KOPT-K1 (cell line): ENCODE measurements around the gene TIMP2.

ENCODE experiments used
- H3K27ac ChIP-seq: fragments of 200-600 bp; sonication (generic); 2 replicates; pipeline ENCODE4 v1.5.1; 2016; ENCODE audit warnings: antibody characterized with exemption, mild to moderate bottlenecking, low read depth, low read length; ENCODE audit not compliant: poor library complexity, severe bottlenecking
- H3K36me3 ChIP-seq: fragments of 200-600 bp; sonication (generic); 2 replicates; pipeline ENCODE4 v1.5.1; 2017; ENCODE audit warnings: antibody characterized with exemption, mild to moderate bottlenecking, low read length, moderate library complexity; ENCODE audit not compliant: insufficient read depth
- H3K9me3 ChIP-seq: fragments of 200-600 bp; sonication (generic); 2 replicates; pipeline ENCODE4 v1.5.1; 2017; ENCODE audit warnings: antibody characterized with exemption, low read length, mild to moderate bottlenecking; ENCODE audit not compliant: insufficient read depth, poor library complexity, severe bottlenecking

Gene TIMP2

DNA sequence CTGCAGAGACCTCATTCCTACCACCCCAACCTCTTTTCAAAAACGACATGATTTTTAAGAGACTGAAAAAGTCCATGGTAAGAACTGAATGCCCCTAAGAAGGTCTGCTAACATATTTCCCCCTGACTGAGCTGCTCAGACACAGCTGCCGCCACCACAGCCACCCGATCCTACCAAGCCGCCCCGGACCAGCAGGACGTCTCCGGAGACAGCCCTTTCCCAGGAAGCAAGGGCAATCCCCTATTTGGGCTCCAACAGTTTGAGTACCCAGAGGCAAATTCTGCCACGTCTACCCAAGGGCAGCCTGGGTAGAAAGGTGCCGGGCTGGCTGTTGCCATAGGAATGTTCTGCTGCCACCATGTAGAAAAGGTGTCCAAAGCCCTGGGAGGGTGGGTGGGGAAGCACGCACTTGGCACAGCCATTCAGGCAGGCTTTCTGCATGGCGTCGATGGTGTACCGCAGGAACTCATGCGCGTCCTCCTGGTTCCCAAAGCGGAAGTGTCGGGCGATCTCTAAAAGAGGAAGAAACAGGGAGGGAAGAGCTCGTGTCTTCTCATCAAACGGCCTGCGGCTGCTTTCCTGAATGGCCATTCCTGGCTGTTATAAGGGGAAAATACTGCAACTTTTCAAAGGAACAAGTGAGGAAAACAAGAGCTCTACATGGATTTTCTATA is 98.2 kb downstream of the TIMP2 start:
- no peak overlapping the region for H3K27ac ChIP-seq
- H3K36me3 ChIP-seq: peaks cover 99% of the 10 kb centered on the region
- no peaks in the 10 kb centered on the region for H3K9me3 ChIP-seq

DNA sequence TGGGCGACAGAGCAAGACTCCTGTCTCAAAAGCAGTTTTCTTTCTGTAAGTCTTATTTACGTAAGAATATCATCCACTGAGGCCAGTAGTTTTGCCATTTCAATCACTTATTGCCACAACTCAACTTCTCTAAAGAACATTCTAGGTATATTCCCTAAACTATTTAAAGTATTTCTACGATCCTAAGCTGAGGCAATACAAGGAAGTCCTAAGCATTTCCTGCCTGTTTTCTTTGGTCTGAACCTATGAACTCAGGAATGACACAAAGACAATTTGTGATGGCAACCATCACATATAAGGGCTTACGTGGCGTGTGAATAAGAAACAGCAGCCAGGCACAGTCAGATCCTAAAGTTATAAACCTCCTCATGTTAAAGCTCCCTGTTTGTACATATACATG is 98.8 kb downstream of the TIMP2 start:
- Histone ChIP-seq H3K36me3 (peaks cover 99% of the 10 kb centered on the region), H3K9me3 (no peaks in the 10 kb centered on the region), H3K27ac (no peak overlapping the region)

DNA sequence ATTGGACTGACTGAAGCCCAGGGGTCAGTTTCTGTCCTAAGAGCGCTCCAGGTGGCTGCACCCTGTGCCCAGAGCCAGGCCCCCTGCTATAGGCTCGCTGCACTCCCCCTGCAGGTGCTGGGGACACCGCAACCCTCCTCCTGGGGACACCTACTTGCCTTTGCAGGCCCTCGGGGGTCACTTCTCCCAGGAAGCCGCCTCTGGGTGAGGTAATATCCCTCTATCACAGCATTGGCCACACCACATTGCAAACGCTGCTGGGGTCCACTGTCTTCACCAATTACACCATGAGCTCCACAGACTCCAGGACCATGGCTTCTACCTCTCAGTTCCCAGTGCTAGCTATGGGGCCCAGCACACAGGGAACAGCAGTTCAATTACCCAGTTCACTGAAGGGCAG is 99.5 kb downstream of the TIMP2 start:
- Histone ChIP-seq H3K27ac (peak overlapping the region; percentile 14), H3K9me3 (no peaks in the 10 kb centered on the region), H3K36me3 (peaks cover 97% of the 10 kb centered on the region)

DNA sequence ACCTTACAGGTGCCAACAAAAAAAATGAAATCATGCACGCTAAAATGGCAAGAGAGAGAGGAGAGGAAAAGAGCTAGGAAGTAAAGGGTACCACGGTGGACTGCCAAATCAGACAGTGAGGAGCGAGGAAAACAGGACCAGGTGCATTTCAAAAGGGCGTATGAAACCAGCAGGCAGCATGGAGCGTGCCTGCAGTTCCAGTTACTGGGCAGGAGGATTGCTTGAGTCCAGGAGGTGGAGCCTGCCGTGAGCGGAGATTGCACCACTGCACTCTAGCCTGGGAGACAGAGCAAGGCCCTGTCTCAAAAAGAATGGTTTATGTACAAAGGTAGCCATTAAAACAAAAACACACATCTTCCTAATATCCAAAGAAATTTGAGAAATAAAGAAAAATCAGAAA is 100.9 kb downstream of the TIMP2 start:
- peak overlapping the region; percentile 41 for H3K27ac ChIP-seq

DNA sequence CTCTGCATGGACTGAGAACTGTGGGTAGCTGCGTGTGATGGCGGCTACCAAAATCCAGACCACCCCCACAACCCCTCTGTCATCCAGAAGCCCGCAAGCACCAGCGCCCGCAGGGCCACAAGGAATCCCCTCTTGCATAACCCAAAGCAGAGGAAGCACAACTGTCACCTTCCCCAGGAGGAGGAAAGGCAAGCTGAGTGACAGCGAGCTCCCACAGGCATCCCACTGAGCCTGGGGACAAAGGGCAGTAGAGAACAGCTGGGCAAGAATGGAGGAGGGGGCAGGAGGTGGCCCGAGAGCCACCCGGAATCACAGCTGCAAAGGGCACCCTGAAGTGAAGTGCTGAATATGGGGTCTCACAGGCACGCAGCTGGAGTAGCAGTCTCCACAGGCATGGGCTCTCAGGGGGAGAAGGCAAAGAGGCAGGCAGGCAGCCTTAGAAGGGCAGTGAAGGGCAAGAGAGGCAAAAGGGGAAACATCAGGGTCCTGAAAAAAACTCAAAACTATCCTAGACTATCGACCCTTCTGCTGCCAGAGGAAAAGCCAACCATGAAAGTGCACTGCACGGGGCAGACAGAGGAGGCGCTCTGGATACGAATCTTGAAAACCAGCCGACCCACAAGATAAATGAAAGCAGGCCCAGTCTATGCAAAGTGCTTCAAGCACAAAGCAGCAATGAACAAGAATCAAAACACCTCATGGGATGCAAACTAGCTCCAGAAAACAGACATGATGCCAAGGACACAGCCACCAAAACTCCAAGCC is 101.7 kb downstream of the TIMP2 start:
- no peaks in the 10 kb centered on the region for H3K9me3 ChIP-seq
- peaks cover 93% of the 10 kb centered on the region for H3K36me3 ChIP-seq
- H3K27ac ChIP-seq: no peak overlapping the region

More for the DNA sequence above, 100.9 kb downstream of the TIMP2 start:
- peaks cover 97% of the 10 kb centered on the region for H3K36me3 ChIP-seq
- no peaks in the 10 kb centered on the region for H3K9me3 ChIP-seq

DNA sequence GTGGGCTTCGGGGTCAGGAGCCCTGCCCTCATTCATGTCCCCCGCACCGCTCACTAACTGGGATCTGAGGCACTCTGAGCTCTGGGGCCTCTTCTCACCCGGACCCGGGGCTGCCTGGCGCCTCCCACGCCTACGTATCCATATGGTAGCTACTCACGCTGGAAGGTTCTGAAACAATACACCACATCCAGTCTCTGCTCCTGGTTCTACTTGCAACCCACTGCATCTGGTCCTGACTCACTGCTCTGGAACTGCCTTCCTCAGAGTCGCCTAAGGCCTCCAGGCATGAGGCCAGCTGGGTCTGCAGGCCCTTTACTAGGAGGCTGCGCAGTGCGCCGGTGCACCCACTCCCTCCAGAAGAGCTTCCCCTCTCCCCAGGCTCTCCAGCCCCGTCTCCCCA is 102.6 kb downstream of the TIMP2 start:
- no peaks in the 10 kb centered on the region for H3K9me3 ChIP-seq
- no peak overlapping the region for H3K27ac ChIP-seq
- peaks cover 93% of the 10 kb centered on the region for H3K36me3 ChIP-seq

DNA sequence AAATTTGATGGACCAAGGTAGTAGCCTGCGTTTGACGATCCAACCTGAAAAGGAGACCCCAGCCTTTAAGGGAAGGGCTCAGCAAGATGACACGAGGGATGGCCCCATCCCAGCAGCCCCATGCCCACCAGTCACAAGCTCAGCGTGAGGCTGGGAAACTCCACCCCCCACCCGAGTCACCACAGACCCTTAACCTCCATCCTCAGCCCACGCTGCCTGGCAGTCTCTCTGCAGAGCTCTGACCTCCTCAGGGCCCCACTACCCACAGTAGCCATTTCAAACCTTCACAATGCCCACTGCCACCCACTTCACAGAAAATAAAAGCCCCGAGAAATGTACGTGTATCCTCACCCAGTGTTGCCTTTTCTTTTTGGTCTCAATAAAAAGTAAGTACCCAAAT is 103.2 kb downstream of the TIMP2 start:
- H3K27ac ChIP-seq: peak overlapping the region; percentile 5
- peaks cover 93% of the 10 kb centered on the region for H3K36me3 ChIP-seq
- no peaks in the 10 kb centered on the region for H3K9me3 ChIP-seq

DNA sequence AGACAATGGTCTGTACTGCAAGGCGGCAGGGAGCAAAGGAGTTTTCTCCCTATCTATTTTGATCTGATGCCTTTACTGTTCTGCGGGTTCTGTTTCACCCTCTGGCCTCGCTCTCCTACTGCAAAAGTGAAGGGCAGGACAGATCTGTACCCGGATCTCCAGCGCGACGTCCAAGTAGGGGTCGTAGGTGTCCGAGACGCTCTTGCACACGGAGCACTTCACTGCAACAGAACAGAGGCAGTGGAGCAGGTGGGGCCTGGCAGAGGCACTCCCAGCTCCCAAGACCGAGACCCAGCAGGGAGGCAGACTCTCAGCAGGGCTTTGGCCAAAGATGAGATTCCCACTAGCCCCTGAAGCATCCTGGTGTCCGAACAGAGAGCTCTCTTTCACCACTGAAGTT is 104.3 kb downstream of the TIMP2 start:
- H3K27ac ChIP-seq: peak overlapping the region; percentile 77
- no peaks in the 10 kb centered on the region for H3K9me3 ChIP-seq
- H3K36me3 ChIP-seq: peaks cover 93% of the 10 kb centered on the region

DNA sequence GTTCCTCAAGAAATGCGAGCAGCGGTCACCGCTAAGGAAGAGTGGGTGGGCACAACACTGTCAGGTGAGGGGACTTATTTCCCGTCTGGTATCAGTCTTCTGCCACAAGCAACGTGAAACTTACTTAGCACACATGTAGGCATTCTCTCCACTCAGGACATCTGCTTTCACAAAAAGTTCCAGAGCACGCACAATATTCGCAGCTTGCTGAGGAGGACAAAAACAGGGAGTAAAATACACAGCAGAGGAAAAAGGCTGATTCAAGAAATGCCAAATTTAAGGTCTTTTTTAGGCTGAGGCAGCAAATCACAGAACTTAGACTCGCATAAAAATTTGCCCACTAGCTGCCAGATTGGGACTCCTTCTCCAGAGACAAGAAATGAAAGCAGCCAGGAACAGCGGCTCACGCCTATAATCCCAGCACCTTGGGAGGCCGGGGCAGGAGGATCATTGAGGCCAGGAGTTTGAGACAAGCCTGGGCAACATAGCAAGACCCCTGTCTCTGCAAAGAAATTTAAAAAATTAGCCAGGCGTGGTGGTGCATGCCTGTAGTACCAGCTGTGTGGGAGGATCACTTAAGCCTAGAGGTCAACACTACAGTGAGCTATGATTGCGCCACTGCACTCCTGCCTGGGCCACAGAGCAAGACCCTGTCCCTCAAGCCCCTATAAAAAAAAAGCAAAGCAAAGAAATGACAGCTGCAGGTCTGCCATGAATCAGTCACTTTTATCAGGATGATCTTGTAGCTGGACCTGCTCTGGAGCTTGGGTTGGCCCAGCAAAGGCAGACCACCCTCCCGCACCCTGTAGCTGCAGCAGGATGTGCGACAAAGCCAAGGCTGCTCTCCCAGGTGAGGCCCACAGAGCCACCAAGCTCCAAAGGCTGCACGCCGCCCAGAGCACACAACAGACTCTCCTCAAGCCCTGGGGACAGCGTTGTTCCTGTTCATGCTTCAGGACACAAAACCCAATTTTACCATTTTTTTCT is 105.1 kb downstream of the TIMP2 start:
- Histone ChIP-seq H3K9me3 (no peaks in the 10 kb centered on the region), H3K27ac (peak overlapping the region; percentile 77), H3K36me3 (peaks cover 93% of the 10 kb centered on the region)

DNA sequence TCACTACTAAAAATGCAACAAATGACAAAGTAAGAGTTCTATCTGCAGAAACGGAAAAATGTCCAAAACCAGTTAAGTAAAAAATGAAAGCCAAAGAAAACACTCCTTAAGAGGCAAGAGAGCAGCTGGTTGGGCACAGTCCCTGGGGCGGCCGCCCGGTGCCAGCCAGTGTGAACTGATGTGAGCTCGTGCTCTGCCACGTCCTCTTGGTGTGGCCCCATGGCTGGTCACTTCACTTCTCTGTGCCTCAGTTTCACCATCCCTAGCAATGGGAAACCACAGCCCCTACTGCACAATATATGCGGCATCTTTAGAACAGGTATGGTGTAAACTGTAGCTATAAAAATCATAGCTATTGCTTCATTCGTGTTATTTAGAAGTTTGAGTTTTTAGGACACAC is 105.8 kb downstream of the TIMP2 start:
- Histone ChIP-seq H3K36me3 (peaks cover 93% of the 10 kb centered on the region), H3K9me3 (no peaks in the 10 kb centered on the region), H3K27ac (peak overlapping the region; percentile 77)

DNA sequence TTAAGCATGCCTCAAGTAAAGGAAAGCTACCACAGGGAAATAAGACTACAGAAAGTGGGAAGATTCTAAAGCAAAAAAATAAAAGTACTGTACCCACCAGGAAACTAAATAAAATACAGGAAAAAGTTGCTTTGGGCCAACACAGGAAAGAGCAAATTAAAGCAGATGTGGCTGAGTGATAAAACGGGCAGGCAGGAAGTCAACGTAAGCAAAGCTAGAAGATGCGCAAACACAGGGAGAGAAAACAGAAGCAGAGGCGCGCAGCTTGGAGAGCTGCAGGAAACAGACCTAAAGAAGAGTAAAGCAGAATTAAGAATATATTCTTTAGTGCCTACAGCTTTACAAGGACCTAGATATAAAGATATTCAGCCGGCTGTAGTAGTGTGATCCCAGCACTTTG is 106.3 kb downstream of the TIMP2 start:
- Histone ChIP-seq H3K9me3 (no peaks in the 10 kb centered on the region), H3K36me3 (peaks cover 93% of the 10 kb centered on the region), H3K27ac (peak overlapping the region; percentile 77)

DNA sequence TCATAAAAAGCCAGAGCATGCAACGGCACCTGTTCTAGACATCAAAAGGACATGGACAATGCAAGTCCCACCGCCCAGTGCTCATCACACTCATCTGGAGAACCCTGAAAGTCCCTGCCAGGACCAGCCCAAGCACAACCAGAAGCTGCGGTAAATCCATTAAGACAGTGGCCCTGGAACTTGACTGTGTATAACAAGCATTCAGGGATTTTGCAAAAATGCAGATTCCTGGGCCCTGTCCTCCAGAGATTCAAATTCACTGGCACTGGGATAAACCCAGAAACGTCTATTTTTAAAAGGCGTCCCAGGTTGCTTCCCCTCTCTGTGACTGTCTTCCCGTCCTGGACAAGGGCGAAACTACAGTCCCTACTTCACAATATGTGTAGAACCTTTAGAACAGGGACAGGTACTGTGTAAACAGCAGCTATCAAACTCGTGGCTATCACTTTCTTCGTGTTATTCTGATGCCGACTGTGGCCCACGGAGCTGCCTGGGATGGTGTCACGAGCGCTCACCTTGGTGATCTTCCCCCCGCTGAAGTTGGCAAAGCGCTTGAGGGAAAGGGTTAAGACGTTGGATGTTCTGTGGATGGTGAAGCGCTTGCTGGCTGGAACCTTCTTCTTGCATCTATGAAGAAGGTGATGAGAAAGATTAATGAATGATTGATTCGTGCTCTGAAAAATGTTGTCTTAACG is 106.9 kb downstream of the TIMP2 start:
- Histone ChIP-seq H3K36me3 (peaks cover 93% of the 10 kb centered on the region), H3K9me3 (no peaks in the 10 kb centered on the region), H3K27ac (peak overlapping the region; percentile 77)

DNA sequence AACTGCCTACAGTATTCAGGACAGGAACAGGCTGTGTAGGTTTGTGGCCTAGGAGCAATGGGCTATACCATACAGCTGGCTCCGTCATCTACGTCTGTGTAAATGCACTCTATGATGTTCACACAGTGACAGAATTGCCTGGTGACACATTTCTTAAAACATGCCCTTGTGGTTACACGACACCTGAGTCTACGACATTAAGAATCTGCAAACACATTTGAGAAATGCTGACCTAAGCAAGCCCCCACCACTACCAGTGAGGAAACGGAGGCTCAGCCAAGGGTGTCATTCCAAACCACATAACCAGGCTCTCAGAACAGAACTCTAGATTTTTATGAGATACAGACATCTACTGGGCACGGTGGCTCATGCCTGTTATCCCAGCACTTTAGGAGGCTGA is 108.1 kb downstream of the TIMP2 start:
- H3K9me3 ChIP-seq: no peaks in the 10 kb centered on the region
- peaks cover 94% of the 10 kb centered on the region for H3K36me3 ChIP-seq
- H3K27ac ChIP-seq: peak overlapping the region; percentile 77

DNA sequence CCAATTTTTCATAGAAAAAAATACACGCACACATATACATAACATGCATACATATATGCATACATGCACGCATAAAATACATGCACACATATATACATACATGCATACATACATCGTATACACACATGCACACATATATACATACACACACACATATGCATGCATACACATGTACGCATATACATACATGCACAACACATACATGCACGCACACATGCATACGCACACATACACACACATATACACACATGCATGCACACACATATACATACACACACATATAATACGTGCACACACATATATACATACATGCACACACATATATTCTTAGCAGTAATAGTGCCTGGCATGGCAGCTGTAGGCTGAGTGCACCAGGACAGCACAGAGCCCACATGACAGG is 109.5 kb downstream of the TIMP2 start:
- Histone ChIP-seq H3K9me3 (no peaks in the 10 kb centered on the region), H3K36me3 (peaks cover 96% of the 10 kb centered on the region), H3K27ac (no peak overlapping the region)
